ENCODE data around the gene OST4.

OST4 gene

GRCh38 chr2:27094353-27094984, 23.0 kb upstream of the OST4 start:
- TF ChIP-seq, protein P1, sequence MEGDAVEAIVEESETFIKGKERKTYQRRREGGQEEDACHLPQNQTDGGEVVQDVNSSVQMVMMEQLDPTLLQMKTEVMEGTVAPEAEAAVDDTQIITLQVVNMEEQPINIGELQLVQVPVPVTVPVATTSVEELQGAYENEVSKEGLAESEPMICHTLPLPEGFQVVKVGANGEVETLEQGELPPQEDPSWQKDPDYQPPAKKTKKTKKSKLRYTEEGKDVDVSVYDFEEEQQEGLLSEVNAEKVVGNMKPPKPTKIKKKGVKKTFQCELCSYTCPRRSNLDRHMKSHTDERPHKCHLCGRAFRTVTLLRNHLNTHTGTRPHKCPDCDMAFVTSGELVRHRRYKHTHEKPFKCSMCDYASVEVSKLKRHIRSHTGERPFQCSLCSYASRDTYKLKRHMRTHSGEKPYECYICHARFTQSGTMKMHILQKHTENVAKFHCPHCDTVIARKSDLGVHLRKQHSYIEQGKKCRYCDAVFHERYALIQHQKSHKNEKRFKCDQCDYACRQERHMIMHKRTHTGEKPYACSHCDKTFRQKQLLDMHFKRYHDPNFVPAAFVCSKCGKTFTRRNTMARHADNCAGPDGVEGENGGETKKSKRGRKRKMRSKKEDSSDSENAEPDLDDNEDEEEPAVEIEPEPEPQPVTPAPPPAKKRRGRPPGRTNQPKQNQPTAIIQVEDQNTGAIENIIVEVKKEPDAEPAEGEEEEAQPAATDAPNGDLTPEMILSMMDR (IDR thresholded peaks at IDR 0.05) = no peak

DNA sequence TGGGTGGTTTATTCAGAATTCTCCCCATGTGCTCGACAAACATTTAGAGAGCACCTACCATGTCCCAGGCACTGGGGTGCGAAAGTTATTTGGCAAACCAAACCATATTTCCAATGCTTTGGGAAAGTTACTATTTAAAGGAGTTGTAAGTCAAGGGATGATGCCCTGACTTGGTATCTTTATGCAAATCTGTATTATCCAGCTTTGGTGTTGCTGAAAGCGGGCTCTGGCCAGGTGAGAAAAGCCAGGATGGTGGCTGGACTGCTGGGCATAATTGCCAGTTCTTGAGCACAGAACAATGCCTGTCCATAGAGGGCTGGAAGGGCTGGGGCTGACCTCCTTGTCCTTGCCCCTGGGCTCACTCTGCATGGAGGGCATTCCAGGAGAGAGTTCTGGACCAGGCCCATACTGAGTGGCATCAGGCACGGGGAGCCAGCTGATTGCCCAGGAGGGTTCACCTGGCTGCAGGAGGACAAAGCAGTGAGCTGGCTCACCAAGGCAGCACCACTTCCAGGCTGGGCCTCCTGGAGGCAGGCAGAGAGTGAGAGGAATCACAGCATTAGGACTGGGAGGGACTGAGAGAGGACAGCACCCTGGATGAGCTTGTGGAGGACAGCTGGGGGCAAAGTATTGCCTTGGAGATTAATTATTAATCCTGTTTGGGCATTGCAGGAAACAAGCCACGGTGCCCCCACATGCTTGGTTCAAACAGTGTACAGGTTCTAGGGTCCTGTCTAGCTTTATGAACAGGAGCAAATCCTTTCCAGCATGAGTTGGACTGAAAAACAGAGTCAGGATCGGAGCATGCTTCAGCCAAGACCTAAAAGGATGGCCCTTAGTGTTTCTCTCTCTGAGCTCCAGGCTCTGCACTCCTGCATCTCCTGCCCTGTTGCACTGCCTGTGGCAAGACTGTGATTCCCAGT, 22.2 kb upstream of the OST4 start:
- TF ChIP-seq, protein P1 (IDR thresholded peaks at IDR 0.05) = no peak

- TF ChIP-seq, protein P1 (IDR thresholded peaks at IDR 0.05) = no peak
Observed at GRCh38 chr2:27092696-27093429, 21.4 kb upstream of the OST4 start.

- TF ChIP-seq, protein P1 (IDR thresholded peaks at IDR 0.05) = no peak
Observed at GRCh38 chr2:27091746-27092695, 20.6 kb upstream of the OST4 start.

DNA sequence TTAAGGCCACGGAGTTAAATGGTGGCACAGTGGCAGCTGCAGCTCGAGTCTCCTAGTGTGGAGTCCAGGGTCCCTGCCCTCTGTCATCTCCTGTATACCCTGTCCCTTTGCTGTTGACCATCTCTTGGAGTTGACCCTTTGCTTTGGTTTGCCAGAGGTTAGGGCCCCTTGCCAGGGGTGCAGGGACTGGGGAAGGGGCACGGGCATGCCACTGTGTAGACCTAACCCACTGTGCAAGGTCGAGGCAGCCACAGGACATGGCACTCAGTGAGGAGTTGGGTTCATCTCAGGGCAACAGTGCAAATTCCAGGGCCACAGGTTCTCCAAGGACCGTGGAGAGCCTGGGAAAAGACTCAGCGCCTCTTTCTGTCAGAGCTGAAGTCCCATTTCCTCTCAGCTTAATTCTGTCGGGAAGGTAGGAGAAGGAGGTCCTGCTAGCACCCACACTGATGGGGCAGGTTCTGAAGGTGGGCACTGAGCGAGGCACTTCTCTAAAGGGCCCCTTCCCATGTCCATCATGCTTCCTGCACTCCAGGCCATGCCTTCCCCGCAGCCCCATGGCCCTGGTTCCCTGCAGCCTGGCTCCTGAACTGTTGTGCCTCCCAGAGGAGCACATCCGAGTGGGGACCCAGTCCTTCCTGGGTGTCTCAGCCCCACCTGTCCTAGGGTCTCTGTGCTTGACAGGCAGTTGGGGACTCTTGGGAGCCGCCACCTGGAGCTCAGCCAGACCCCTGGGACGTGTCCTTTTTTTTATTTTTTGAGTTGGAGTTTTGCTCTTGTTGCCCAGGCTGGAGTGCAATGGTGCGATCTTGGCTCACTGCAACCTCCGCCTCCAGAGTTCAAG, 17.9 kb upstream of the OST4 start:
- TF ChIP-seq, protein P1 (IDR thresholded peaks at IDR 0.05) = no peak

DNA sequence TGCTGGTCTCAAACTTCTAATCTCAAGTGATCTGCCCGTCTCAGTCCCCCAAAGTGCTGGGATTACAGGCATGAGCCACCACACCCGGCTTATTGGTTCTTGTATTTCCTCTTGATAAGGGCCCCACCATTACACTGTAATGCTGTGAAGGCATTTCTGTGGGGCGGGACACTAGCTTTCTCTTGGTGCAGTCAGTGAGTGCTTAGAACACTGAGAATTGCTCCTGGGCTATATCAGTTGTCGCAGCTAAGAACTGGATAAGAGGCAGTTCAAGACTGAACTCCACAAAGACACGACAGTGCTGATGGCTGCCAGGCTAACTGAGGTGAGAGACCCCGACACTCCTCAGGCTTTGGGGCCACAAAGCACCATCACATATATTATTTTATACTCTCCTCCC, 17.2 kb upstream of the OST4 start:
- TF ChIP-seq, protein P1 (IDR thresholded peaks at IDR 0.05) = no peak
